ENCODE measurements around the gene C20orf96.

C20orf96 gene

GRCh38 chr20:312067-312466 is 21.5 kb upstream of the C20orf96 start:
- no peak for DNase-seq

- no peak for DNase-seq
These were observed 21.1 kb upstream of the C20orf96 start for GRCh38 chr20:311609-312008.

GRCh38 chr20:310645-311044 is 20.1 kb upstream of the C20orf96 start:
- no peak for DNase-seq

GRCh38 chr20:309841-310644 is 19.5 kb upstream of the C20orf96 start:
- DNase-seq, result peak; percentile 99

- DNase-seq, result no peak
These were observed 18.8 kb upstream of the C20orf96 start for GRCh38 chr20:309306-309840.

GRCh38 chr20:308427-309038 is 18.0 kb upstream of the C20orf96 start:
- no peak for DNase-seq

- no peak for DNase-seq
These were observed 15.2 kb upstream of the C20orf96 start for GRCh38 chr20:305745-306144.

- no peak for DNase-seq
These were observed 11.6 kb upstream of the C20orf96 start for GRCh38 chr20:301886-302848.

GRCh38 chr20:300345-300990 is 9.9 kb upstream of the C20orf96 start:
- DNase-seq, result no peak

- DNase-seq, result no peak
These were observed 8.3 kb upstream of the C20orf96 start for GRCh38 chr20:298776-299391.

GRCh38 chr20:297925-298775 is 7.6 kb upstream of the C20orf96 start:
- DNase-seq, result no peak

- DNase-seq, result peak; percentile 82
These were observed 6.8 kb upstream of the C20orf96 start, which contains the start of gene ZCCHC3 for GRCh38 chr20:297098-297924. Gene ZCCHC3, plus strand, starts transcription at chr20:297570. Its CDS starts 17 bp downstream, at chr20:297587.

GRCh38 chr20:295804-296203 is 5.3 kb upstream of the C20orf96 start:
- no peak for DNase-seq

GRCh38 chr20:294602-295001 is 4.1 kb upstream of the C20orf96 start:
- no peak for DNase-seq

- no peak for DNase-seq
These were observed 862 bp downstream of the C20orf96 start for GRCh38 chr20:289693-290083.

GRCh38 chr20:288956-289692 is 1.4 kb downstream of the C20orf96 start:
- no peak for DNase-seq

- DNase-seq, result no peak
These were observed 4.0 kb downstream of the C20orf96 start for GRCh38 chr20:286508-286907.

GRCh38 chr20:284172-284571 is 6.4 kb downstream of the C20orf96 start:
- DNase-seq, result no peak
